Activated naive CD4-positive, alpha-beta T cell treated with anti-CD3 and anti-CD28 coated beads, Interleukin-2, amount 50 U/mL, for 16 hours (primary cell): ENCODE measurements around the gene COPS8.

Experiments used
- DNase-seq: peaks from one replicate; pipeline ENCODE4 v3.0.0-alpha.2; 2020

COPS8 gene

GRCh38 chr2:237134321-237135230 is 48.9 kb downstream of the COPS8 start:
- no peak for DNase-seq

- DNase-seq: no peak
Observed at GRCh38 chr2:237136824-237137223, 51.1 kb downstream of the COPS8 start.

DNA sequence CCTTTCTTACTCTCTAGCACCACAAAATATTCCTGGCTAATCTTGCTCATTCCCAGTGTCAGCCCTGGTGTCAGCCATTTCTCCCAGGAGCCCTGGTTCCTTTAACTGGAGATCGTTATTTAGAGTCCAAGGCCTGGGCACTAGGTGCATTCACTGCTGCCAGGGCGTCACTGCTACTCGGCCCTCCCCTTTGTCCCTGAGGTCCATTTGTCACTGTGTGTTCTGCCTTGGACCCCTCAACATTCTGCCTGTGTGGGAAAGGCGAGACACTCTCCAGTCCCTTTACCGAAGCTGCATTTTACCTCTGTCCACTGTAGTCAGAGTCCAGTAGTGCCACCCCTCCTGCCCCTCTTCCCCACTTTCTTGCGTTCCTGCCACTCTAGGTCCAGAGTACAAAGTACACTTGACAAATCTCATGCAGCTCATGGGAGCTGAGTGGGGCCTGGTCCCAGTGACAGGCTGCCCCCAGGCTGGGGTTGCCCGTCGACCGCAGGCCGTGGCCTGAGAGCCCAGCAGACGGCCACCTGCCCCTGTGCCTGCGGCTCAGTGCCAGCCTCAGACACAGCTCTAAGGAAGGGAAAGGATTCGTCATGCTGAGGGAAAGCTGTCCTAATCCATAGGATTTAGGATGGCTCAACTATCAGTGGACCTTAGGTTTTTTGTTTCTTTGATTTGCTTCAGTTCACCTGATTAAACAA is 52.1 kb downstream of the COPS8 start:
- no peak for DNase-seq

- DNase-seq: no peak
Observed at GRCh38 chr2:237139123-237139675, 53.5 kb downstream of the COPS8 start.

DNA sequence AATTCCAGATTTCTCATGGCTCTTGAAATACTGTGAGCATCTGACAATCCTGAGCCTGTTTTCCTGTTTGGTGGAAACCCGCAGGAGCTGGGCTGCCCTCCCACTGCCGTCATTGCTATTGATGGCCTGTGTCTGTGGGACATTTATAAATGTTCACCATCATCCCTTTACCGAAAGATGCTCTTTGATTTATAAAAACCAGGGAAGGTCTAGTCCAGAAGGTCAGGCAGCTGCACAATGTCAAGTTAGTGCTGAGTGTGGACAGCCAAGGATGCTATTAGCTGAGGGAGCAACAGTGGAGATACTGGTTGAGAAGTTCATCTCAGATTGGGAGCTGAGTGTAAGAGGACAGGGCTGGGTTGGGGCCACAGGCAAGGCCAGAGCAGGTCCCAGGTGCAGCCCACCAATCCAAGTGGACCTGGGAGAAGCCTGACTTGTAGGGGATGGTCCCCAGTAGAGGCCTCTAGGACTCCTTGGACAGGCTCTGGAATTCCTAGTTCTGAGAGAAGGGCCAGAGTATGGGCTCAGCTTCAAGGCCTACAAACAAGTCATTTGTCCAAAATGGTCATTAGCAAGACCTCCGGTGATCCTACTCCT is 55.1 kb downstream of the COPS8 start:
- no peak for DNase-seq

GRCh38 chr2:237141571-237142051 is 55.9 kb downstream of the COPS8 start:
- DNase-seq: no peak

- DNase-seq: no peak
Observed at GRCh38 chr2:237143118-237143517, 57.4 kb downstream of the COPS8 start.

DNA sequence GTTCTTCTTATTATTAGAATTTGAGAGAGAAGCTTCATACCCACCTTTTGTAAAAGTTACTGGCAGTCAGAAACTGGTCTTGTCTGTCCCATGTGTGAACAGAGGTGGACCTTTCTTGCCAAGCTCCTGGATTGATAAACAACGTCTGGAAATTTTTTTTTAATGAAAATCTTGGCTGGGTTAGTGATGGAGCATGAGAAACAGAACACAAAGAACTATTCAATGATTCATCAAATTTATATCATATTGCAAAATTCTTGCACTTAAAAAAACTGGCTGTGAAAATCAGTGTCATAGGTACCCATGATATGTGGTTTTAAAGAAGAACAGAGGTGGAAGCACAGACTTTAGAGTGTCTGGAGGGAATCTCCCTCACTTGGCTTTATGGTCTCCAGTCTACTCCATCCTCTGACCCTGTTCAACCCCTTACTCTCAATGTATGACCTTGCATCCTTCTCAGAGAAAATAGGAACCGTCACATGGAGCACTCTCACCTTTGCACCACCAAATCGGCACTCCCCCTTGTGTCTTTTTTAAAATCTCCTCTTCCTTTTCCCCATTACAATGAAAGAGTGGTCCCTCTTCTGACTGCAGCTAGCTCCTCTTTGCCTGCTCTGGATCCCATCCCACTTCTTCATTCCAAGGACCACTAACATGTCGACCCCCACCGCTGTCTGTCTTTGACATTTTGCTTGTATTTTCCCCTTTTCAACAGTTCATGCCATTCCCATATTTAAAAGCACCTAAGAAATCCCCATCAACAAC is 58.2 kb downstream of the COPS8 start:
- no peak for DNase-seq

GRCh38 chr2:237144516-237144915 is 58.8 kb downstream of the COPS8 start:
- no peak for DNase-seq

- DNase-seq: no peak
Observed at GRCh38 chr2:237147317-237147716, 61.6 kb downstream of the COPS8 start.

GRCh38 chr2:237148624-237149023 is 62.9 kb downstream of the COPS8 start:
- no peak for DNase-seq

DNA sequence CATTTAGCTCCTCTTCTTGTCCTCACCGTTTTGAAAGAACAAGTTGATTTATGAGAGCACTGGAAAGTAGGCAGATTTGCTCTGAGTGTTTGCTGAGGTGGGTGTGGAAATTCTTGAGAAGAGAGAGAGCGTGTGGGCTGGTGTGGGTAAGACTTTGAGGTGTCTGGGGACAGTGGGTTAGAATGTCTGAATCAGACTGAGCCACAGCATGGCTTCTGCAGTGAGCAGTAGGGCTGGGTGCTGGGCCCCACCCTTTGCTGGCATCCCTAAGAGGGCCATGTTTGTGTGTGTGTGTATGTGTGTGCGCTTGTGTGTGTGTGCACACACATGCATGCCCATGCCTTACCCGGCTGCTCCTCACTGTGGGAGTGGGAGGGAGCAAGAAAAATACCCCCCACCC is 63.7 kb downstream of the COPS8 start:
- DNase-seq: no peak
